GM12874 (cell line): ENCODE measurements around the gene VAV2.

Experiments
- TF ChIP-seq, protein P1 (sequence below): IDR thresholded peaks from 2 replicates; pipeline ENCODE4 v1.5.1; 2011; ENCODE audit warnings: low read depth, mild to moderate bottlenecking, control low read depth, low read length, moderate library complexity; ENCODE audit not compliant: insufficient read depth

The VAV2 gene

DNA sequence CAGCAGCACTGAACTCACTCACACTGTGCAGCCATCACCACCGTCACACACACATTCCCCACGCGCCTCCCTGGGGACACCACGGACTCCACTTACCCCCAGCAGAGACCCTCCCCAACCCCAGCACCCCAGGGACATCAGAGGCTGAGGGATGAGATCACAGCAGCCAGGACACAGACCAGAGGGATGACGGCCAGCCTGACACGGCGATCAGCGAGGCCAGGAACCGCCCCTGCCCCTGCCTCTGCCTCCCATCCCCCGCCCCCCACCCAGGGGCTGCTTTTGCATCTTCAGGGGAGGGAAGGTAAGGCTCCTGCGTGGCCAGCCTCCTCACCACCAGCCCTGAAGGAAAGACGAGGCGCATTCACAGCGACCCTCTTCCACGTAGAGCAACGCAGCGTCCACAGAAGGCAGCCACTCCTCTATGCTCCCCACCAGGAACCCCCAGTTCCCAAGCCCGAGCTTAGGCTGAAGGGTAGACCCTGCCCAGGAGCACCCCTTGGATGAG lies 104.5 kb downstream of the VAV2 start:
- TF ChIP-seq, protein P1, sequence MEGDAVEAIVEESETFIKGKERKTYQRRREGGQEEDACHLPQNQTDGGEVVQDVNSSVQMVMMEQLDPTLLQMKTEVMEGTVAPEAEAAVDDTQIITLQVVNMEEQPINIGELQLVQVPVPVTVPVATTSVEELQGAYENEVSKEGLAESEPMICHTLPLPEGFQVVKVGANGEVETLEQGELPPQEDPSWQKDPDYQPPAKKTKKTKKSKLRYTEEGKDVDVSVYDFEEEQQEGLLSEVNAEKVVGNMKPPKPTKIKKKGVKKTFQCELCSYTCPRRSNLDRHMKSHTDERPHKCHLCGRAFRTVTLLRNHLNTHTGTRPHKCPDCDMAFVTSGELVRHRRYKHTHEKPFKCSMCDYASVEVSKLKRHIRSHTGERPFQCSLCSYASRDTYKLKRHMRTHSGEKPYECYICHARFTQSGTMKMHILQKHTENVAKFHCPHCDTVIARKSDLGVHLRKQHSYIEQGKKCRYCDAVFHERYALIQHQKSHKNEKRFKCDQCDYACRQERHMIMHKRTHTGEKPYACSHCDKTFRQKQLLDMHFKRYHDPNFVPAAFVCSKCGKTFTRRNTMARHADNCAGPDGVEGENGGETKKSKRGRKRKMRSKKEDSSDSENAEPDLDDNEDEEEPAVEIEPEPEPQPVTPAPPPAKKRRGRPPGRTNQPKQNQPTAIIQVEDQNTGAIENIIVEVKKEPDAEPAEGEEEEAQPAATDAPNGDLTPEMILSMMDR, result no peak

DNA sequence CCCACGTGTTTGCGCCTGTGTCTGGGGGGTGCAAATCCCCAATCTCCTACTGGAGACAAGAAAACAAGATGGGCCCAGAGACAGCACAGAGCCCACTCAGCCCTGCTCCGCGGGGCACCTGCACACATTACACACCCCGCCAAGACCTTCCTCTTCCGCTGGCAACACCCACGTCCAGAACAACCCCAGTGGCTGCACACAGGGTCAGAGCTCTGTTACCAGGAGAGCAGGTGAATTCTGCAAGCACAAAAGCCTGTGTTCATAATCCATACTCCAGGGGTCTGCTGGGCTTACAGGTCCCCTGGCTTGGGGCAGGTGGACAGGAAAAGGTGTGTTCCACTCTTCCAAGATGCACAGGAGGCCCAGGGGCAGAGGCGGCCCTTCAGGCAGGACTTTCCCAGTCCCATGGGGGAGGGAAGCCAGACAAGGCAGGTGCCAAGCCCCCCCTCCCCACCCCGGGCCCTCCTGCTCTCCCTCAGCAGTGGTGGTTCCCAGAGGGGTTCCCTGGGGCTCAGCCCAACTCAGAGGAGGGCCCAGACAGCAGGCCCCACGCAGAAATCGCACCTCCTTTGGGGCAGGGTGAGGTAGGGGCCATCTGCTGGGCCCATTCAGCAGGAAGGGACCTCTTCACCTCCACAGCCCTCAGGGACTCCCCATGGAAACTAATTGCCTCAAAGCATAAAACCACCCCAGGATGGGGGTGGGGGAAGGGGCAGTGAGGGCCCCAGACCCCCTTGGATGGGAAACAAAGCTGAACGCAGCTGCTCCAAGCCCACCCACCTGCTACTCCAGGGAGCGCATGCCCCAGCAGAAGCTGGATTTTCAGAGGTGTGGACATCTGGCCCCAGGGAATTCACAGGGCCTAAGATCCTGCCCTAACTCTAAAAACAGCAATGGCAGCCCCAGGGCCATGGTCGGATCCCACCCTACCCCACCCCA lies 105.3 kb downstream of the VAV2 start:
- TF ChIP-seq, protein P1, result no peak

DNA sequence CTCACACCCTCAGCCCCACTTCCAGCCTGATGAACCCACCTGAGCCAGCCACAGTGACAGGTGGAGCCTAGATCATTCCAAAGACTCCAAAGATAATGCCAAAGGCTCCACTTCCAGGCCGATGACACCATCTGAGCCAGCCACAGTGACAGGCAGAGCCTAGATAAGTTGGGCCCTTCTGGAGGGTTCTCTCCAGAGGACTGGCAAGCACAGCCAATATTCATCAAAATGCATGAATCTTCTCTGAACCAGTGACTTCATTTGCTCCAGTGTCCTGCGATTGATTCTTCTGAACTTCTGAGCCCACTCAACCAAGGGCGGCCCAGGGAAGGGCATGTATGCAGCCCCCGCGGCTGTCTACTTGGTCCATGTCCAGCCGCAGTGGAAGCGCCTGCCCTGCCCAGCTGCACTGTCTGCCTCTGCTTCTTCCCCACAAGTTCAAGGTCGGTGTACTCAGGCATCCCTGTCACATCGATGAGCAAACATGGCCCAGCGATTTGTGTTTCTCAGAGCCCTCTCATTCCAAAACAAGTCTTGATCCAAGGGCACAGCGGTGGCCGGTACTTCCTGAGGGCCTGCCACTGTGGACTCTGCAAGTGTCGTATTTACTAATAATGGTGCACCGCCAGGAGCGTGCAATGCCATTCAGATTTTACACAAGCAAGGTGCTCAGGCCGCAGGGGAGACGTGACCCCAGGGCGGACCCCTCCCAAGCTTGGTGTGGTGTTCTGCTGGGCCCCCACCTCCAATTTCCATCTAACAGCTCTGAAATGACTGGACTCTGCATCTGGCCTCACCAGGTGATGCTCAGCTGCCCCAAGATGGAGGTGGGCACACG lies 107.0 kb downstream of the VAV2 start:
- TF ChIP-seq, protein P1, result no peak

DNA sequence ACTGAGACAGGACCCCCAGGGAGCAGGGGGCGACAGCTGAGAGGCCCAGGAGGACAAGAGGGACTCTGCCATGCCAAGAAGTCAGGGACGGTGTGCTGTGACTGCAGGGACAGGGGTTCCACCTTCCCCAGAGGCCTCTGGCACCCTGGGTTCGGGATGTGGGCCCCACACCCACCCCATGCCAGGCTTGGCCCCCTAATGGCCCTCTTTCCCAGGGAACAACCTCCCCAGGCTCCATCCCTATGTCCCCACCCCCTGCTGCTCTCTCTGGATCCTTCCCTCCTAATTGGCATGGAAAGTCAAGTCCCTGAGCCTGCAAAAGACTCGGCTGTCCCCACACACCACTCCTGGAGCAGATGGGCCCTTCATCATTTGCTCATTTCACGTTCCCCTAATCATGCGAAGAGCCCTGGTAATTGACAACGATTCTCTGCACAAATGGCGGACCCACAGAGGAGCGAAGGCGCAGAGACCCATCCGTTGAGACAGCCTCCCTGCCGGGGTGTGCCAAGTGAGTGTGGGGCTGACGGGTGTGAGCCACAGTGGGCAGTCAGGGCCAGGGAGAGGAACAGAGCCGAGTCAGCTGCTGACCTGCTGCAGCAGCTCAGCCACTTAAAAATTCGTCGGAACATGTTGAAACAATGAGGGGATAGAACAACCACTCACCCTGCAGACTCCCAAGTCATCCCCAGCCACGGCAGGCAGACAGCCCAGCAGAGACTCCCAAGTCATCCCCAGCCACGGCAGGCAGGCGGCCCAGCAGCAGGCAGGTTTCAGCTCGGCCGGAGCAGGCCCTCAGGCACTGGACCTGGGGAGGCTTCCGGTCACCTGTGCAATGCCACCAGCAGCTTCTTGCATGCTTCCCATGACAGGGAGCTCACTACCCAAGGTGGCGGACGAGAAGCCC lies 109.0 kb downstream of the VAV2 start:
- TF ChIP-seq, protein P1, result no peak

DNA sequence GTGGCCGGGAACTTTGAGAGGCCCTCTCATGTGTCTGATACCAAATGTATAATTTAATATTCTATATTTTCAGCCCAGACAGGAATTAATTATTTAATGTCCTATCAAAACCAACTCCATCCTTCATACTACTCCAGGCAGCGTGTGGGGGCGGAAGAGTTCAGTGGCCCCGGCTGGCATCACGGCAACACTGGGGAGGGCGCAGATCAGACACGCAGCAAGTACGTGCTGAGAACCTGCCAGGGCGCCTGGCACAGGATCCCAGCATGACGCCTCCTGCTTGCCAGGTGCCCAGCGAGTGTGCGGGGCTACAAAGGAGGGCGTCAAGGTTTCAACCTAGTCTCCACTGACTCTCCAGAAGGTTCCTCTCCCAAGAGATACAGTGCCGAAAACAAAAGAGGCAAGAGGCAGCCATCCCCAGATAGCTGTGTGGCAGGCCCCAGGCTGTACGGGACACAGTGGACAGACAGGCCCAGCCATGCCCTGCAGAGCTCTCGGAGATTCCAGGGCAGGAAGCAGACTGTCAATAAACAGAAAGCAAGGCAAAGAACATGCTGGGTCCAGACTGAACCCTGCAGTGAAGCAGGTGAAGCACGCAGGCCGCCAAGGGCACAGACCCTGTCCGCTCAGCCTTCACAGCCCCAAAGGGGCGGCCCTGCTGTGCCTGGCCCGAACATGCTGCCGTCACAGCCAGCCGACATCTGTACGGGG lies 110.3 kb downstream of the VAV2 start:
- TF ChIP-seq, protein P1, result no peak

DNA sequence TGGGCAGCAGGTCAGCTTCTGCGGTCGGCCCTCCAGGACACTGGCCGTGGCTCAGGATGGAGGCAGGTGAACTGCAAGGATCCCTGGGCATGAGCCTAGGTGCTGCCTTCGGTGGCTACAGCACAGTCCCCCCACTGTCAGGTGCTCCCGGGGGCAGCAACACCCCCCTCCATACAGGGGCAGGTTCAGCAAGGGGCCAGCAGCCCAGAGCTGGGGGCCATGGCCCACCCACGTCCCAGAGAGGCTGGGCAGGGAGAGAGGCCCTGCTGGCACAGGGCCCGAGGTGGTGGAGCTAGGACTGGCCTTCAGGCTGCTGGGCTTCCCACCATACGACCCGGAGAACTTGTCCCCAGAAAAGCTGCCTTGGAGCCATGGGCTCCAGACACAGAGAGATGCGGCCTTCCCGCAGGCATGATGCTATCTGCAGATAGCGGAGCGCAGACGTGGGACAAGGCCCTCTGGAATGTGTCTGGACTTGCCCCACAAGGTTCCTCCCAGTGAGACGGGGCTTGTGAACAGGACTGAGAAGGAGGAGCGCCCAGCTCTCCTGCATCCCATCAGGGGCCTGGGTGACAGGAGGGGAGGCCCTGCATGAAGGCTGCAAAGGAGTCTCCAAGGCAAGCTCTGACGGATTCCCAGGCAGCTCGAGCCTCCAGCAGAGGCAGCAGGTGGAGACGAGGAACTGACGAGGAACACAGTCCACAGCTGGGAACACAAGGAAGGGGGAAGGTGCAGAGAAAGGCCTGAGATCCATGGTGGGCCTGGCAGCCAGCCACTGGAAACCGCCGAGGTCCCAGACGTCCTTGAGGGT lies 111.1 kb downstream of the VAV2 start:
- TF ChIP-seq, protein P1, result no peak
